Neural cell (in vitro differentiated cells): ENCODE measurements around the gene FBN1.

ENCODE experiments used
- EP300 ChIP-seq: fragments of 450-650 bp; conservative IDR thresholded peaks from 2 replicates; pipeline ENCODE4 v1.6.1; 2014; ENCODE audit warnings: antibody characterized with exemption, mild to moderate bottlenecking, moderate library complexity; ENCODE audit not compliant: poor library complexity, severe bottlenecking
- EZH2 ChIP-seq: fragments of 200-600, 300-800 bp; shearing (Covaris generic), sonication (generic); IDR thresholded peaks from 2 replicates; pipeline ENCODE4 v1.6.1; 2014; ENCODE audit warnings: antibody characterized with exemption, low read length, borderline replicate concordance, mild to moderate bottlenecking; ENCODE audit not compliant: insufficient read depth, poor library complexity, severe bottlenecking
- MXI1 ChIP-seq: fragments of 450-650 bp; conservative IDR thresholded peaks from 2 replicates; pipeline ENCODE4 v1.6.1; 2014; ENCODE audit warnings: antibody characterized with exemption, mild to moderate bottlenecking; ENCODE audit not compliant: poor library complexity, severe bottlenecking
- POLR2AphosphoS5 ChIP-seq: IDR thresholded peaks from 2 replicates; pipeline ENCODE4 v1.6.1; 2012
- TAF1 ChIP-seq: IDR thresholded peaks from 2 replicates; pipeline ENCODE4 v1.6.1; 2012; ENCODE audit warnings: low read depth
- TF ChIP-seq, protein P1 (sequence below): fragments of 450-650 bp; IDR thresholded peaks from 2 replicates; pipeline ENCODE4 v1.5.1; 2014; ENCODE audit warnings: antibody characterized with exemption, mild to moderate bottlenecking, moderate library complexity; ENCODE audit not compliant: poor library complexity, severe bottlenecking
- TF ChIP-seq, protein P2 (sequence below): IDR thresholded peaks from 2 replicates; pipeline ENCODE4 v1.6.1; 2012; ENCODE audit warnings: borderline replicate concordance

DNA sequence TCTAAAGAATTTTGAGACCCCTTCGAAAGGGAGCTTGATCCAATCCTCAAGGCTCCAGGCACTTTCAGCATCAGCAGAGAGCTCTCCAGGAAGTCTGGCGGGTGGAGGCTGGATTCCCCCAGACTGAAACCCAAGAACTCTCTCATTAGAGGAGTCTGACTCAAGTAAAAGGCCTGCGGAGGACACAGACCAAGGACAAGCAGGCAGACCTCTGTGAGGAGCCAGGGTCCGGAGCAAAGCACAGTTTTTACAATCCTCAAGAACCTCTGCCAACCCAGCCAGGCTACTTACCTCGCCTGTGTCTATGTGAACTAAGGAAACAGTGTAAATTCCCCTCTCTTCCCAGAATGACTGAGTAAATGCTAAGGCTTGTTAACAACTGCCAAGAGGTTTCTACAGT, 86.2 kb downstream of the FBN1 start:
- TF ChIP-seq, protein P1, sequence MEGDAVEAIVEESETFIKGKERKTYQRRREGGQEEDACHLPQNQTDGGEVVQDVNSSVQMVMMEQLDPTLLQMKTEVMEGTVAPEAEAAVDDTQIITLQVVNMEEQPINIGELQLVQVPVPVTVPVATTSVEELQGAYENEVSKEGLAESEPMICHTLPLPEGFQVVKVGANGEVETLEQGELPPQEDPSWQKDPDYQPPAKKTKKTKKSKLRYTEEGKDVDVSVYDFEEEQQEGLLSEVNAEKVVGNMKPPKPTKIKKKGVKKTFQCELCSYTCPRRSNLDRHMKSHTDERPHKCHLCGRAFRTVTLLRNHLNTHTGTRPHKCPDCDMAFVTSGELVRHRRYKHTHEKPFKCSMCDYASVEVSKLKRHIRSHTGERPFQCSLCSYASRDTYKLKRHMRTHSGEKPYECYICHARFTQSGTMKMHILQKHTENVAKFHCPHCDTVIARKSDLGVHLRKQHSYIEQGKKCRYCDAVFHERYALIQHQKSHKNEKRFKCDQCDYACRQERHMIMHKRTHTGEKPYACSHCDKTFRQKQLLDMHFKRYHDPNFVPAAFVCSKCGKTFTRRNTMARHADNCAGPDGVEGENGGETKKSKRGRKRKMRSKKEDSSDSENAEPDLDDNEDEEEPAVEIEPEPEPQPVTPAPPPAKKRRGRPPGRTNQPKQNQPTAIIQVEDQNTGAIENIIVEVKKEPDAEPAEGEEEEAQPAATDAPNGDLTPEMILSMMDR, result no peak
- no peak for TF ChIP-seq EZH2
- TF ChIP-seq MXI1, result no peak
- TF ChIP-seq TAF1, result no peak
- TF ChIP-seq POLR2AphosphoS5, result no peak
- TF ChIP-seq EP300, result no peak
- TF ChIP-seq, protein P2, sequence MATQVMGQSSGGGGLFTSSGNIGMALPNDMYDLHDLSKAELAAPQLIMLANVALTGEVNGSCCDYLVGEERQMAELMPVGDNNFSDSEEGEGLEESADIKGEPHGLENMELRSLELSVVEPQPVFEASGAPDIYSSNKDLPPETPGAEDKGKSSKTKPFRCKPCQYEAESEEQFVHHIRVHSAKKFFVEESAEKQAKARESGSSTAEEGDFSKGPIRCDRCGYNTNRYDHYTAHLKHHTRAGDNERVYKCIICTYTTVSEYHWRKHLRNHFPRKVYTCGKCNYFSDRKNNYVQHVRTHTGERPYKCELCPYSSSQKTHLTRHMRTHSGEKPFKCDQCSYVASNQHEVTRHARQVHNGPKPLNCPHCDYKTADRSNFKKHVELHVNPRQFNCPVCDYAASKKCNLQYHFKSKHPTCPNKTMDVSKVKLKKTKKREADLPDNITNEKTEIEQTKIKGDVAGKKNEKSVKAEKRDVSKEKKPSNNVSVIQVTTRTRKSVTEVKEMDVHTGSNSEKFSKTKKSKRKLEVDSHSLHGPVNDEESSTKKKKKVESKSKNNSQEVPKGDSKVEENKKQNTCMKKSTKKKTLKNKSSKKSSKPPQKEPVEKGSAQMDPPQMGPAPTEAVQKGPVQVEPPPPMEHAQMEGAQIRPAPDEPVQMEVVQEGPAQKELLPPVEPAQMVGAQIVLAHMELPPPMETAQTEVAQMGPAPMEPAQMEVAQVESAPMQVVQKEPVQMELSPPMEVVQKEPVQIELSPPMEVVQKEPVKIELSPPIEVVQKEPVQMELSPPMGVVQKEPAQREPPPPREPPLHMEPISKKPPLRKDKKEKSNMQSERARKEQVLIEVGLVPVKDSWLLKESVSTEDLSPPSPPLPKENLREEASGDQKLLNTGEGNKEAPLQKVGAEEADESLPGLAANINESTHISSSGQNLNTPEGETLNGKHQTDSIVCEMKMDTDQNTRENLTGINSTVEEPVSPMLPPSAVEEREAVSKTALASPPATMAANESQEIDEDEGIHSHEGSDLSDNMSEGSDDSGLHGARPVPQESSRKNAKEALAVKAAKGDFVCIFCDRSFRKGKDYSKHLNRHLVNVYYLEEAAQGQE, result no peak
